ENCODE measurements around the gene MAP7.
A peak's percentile ranks its signal among the peaks of the same experiment; 100 is the strongest.
"Not testable (repeated sequence)": the region's sequence is repeated elsewhere in the genome, so short reads cannot be mapped to it uniquely, and the experiment has no call there.

Gene MAP7

GRCh38 chr6:136404627-136405419 lies 145.4 kb downstream of the MAP7 start:
- no peaks in the 10 kb centered on the region for H3K9me3 ChIP-seq
- H3K27me3 ChIP-seq = no peaks in the 10 kb centered on the region
- no peak for TF ChIP-seq CTCF (IDR thresholded peaks at IDR 0.05)
- H3K27ac ChIP-seq = peak overlapping the region; percentile 48
- H3K4me3 ChIP-seq (ENCODE audit: low read depth in 1 of 2, low read length in 1 of 2) = no peak overlapping the region
- H3K36me3 ChIP-seq = no peaks in the 10 kb centered on the region
- peaks cover 12 to 17% of the 10 kb centered on the region in 2 experiments for H3K4me1 ChIP-seq (ENCODE audit: control insufficient read depth in 1 of 2, insufficient read depth in 1 of 2, low read depth in 1 of 2, low read length in 1 of 2)

- Histone ChIP-seq H3K4me3 (ENCODE audit: low read depth in 1 of 2, low read length in 1 of 2) (no peak overlapping the region), H3K36me3 (no peaks in the 10 kb centered on the region), H3K27ac (no peak overlapping the region), H3K9me3 (no peaks in the 10 kb centered on the region), H3K27me3 (no peaks in the 10 kb centered on the region), H3K4me1 (ENCODE audit: control insufficient read depth in 1 of 2, insufficient read depth in 1 of 2, low read depth in 1 of 2, low read length in 1 of 2) (peaks cover 12 to 17% of the 10 kb centered on the region in 2 experiments)
- no peak for TF ChIP-seq CTCF (IDR thresholded peaks at IDR 0.05)
Observed at GRCh38 chr6:136404007-136404406, 146.2 kb downstream of the MAP7 start.

- Histone ChIP-seq H3K27ac (no peak overlapping the region), H3K9me3 (no peaks in the 10 kb centered on the region), H3K27me3 (no peaks in the 10 kb centered on the region), H3K4me3 (ENCODE audit: low read depth in 1 of 2, low read length in 1 of 2) (no peak overlapping the region), H3K4me1 (ENCODE audit: control insufficient read depth in 1 of 2, insufficient read depth in 1 of 2, low read depth in 1 of 2, low read length in 1 of 2) (peaks cover 12 to 17% of the 10 kb centered on the region in 2 experiments), H3K36me3 (no peaks in the 10 kb centered on the region)
- TF ChIP-seq CTCF (IDR thresholded peaks at IDR 0.05) = no peak
Observed at GRCh38 chr6:136403110-136403980, 146.9 kb downstream of the MAP7 start.

GRCh38 chr6:136401749-136402148 lies 148.5 kb downstream of the MAP7 start:
- Histone ChIP-seq H3K27ac (no peak overlapping the region), H3K27me3 (no peaks in the 10 kb centered on the region), H3K4me3 (ENCODE audit: low read depth in 1 of 2, low read length in 1 of 2) (no peak overlapping the region), H3K4me1 (ENCODE audit: control insufficient read depth in 1 of 2, insufficient read depth in 1 of 2, low read depth in 1 of 2, low read length in 1 of 2) (peaks cover 12 to 17% of the 10 kb centered on the region in 2 experiments), H3K36me3 (no peaks in the 10 kb centered on the region), H3K9me3 (no peaks in the 10 kb centered on the region)
- TF ChIP-seq CTCF (IDR thresholded peaks at IDR 0.05) = no peak

GRCh38 chr6:136401236-136401635 lies 149.0 kb downstream of the MAP7 start:
- H3K27ac ChIP-seq, H3K9me3 ChIP-seq: not testable (repeated sequence)
- H3K4me1 ChIP-seq (ENCODE audit: control insufficient read depth in 1 of 2, insufficient read depth in 1 of 2, low read depth in 1 of 2, low read length in 1 of 2) = peaks cover 12 to 16% of the 10 kb centered on the region in 2 experiments

GRCh38 chr6:136398453-136398852 lies 151.8 kb downstream of the MAP7 start:
- Histone ChIP-seq H3K36me3 (no peaks in the 10 kb centered on the region), H3K27me3 (no peaks in the 10 kb centered on the region), H3K4me3 (ENCODE audit: low read depth in 1 of 2, low read length in 1 of 2) (no peak overlapping the region), H3K9me3 (no peaks in the 10 kb centered on the region), H3K4me1 (ENCODE audit: control insufficient read depth in 1 of 2, insufficient read depth in 1 of 2, low read depth in 1 of 2, low read length in 1 of 2) (no peaks in the 10 kb centered on the region), H3K27ac (no peak overlapping the region)
- TF ChIP-seq CTCF (IDR thresholded peaks at IDR 0.05) = no peak

More at GRCh38 chr6:136401236-136401635, 149.0 kb downstream of the MAP7 start:
- not testable (repeated sequence) for H3K36me3 ChIP-seq; H3K27me3 ChIP-seq; H3K4me3 ChIP-seq (ENCODE audit: low read depth in 1 of 2, low read length in 1 of 2)
